A673 (cell line): ENCODE results near the gene PLEKHA3.

ENCODE experiments used
- CTCF ChIP-seq: fragments of 300-800, 200-600 bp; sonication (generic); conservative IDR thresholded peaks from 2 replicates; pipeline ENCODE4 v1.5.1; 2017; ENCODE audit warnings: low read depth, mild to moderate bottlenecking, antibody characterized with exemption, low read length, moderate library complexity, mixed read lengths
- EZH2 ChIP-seq: fragments of 200-600 bp; sonication (generic); IDR thresholded peaks from 2 replicates; pipeline ENCODE4 v1.6.1; 2017; ENCODE audit warnings: borderline replicate concordance, low read depth, mild to moderate bottlenecking, mixed read lengths, antibody characterized with exemption, low read length; ENCODE audit not compliant: poor library complexity, severe bottlenecking

- TF ChIP-seq CTCF (no peak), EZH2 (no peak)
Measured at GRCh38 chr2:178499640-178500039, 19.4 kb downstream of the PLEKHA3 start.
